ENCODE data around the gene NLGN1. TPM values are rescaled to one million over a fixed set of nuclear protein-coding genes. Genes with fewer than 3 reads are reported as not detected.

The NLGN1 gene
- total and polyA plus RNA-seq, 2 of the 8 experiments (the other 6 are each of a cell fraction or from before 2014, with no cell fraction given): 7.8 to 14.8 TPM

DNA sequence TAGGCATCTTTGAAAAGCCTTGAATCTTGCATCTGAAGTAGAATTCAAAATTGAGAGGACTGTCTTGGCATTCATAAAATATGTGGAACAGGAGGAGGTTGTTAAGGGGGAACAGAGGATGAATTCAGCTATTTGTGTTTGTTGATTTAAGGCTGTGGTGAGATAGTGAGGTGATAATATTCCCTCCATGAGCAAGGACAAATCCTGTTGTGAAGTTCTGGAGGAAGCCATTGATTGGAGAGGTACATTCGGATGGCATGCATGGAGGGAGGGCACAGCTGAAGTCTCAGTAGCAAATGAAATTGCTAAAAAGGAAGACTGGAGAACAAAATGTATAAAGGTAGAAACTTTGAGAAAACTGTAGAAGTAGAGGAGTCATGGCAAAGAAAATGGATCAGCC lies 443.8 kb downstream of the NLGN1 start:
- no peaks in the 10 kb centered on the region for H4K20me1 ChIP-seq (replicated peaks in 1 of 2; ENCODE audit: control insufficient read depth in 1 of 2, insufficient read depth in 2 of 2, low read length in 2 of 2)
- no peak overlapping the region for H2AK5ac ChIP-seq (ENCODE audit: low read depth, low read length)
- no peak overlapping the region for H2BK120ac ChIP-seq (replicated peaks; ENCODE audit: low read depth, low read length)
- POLR2A ChIA-PET (ENCODE audit: partially characterized antibody): interaction anchor here (0.5 kb wide), 1 partner anchor 22 kb away, joined by 3 read pairs; no protein-coding TSS in a partner anchor
- H3K18ac ChIP-seq (ENCODE audit: extremely low read depth, low read length): no peak overlapping the region
- no peak overlapping the region for H3K4me3 ChIP-seq (ENCODE audit: extremely low read depth in 1 of 4, insufficient read depth in 2 of 4, low read depth in 3 of 4, low read length in 4 of 4)
- H2BK5ac ChIP-seq (ENCODE audit: low read depth, low read length): no peak overlapping the region
- DNase-seq (ENCODE audit: low read depth in 1 of 2, low spot score in 2 of 2) (no peak), FAIRE-seq (no peak)
- no peak overlapping the region for H3K23ac ChIP-seq (ENCODE audit: insufficient read length)
- no peak overlapping the region for H3K9ac ChIP-seq (replicated peaks in 1 of 4; ENCODE audit: extremely low read depth in 1 of 4, low read depth in 3 of 4, low read length in 3 of 4)
- peaks cover 5 to 7% of the 10 kb centered on the region in 2 experiments; a peak in 2 of 4 replicates for H3K9me3 ChIP-seq (ENCODE audit: insufficient read depth in 2 of 2, low read depth in 1 of 2, low read length in 1 of 2)
- H2BK12ac ChIP-seq (ENCODE audit: low read depth, low read length): no peak overlapping the region
- no peak overlapping the region for H3K14ac ChIP-seq (ENCODE audit: insufficient read length)
- CTCF ChIA-PET (ENCODE audit: partially characterized antibody): no interaction called here
- no peaks in the 10 kb centered on the region for H3K27me3 ChIP-seq (replicated peaks in 1 of 4; ENCODE audit: control insufficient read depth in 3 of 4, extremely low read depth in 1 of 4, insufficient read depth in 3 of 4, low read length in 3 of 4)
- H2BK20ac ChIP-seq (ENCODE audit: low read length): no peak overlapping the region
- H3K27ac ChIP-seq (ENCODE audit: low read depth, low read length): no peak overlapping the region
- no peak overlapping the region for H4K5ac ChIP-seq (ENCODE audit: insufficient read length, low read depth, low read length)
- no peak overlapping the region for H3K4ac ChIP-seq (replicated peaks; ENCODE audit: insufficient read length, low read depth, low read length)
- H3K56ac ChIP-seq (replicated peaks; ENCODE audit: insufficient read length, low read depth, low read length): no peak overlapping the region
- H4K8ac ChIP-seq (ENCODE audit: extremely low read depth, insufficient read depth, low read length): no peak overlapping the region
- peaks cover 0 to 5% (median 0%) of the 10 kb centered on the region in 4 experiments; a peak in 1 of 7 replicates for H3K4me1 ChIP-seq (replicated peaks in 1 of 4; ENCODE audit: control insufficient read depth in 3 of 4, insufficient read depth in 4 of 4, low read length in 3 of 4)
- TF ChIP-seq POLR2AphosphoS5 (IDR thresholded peaks at IDR 0.05; ENCODE audit: low read depth, low read length) (no peak), TAF7 (optimal IDR thresholded peaks at IDR 0.05; ENCODE audit: borderline replicate concordance, low read depth, low read length) (no peak), NANOG (IDR thresholded peaks at IDR 0.05; ENCODE audit: insufficient read depth, low read depth, low read length, poor library complexity, severe bottlenecking) (no peak), KDM5A (IDR thresholded peaks at IDR 0.05; ENCODE audit: low read length) (no peak), YY1 (IDR thresholded peaks at IDR 0.05; ENCODE audit: low read depth, low read length) (no peak), FOSL1 (IDR thresholded peaks at IDR 0.05; ENCODE audit: insufficient read depth, low read depth, low read length) (no peak), TCF12 (IDR thresholded peaks at IDR 0.05; ENCODE audit: low read depth, low read length) (no peak), SUZ12 (IDR thresholded peaks at IDR 0.05; ENCODE audit: low read length) (no peak), CHD1 (IDR thresholded peaks at IDR 0.05; ENCODE audit: low read depth, low read length) (no peak)
- TF ChIP-seq, protein P1, sequence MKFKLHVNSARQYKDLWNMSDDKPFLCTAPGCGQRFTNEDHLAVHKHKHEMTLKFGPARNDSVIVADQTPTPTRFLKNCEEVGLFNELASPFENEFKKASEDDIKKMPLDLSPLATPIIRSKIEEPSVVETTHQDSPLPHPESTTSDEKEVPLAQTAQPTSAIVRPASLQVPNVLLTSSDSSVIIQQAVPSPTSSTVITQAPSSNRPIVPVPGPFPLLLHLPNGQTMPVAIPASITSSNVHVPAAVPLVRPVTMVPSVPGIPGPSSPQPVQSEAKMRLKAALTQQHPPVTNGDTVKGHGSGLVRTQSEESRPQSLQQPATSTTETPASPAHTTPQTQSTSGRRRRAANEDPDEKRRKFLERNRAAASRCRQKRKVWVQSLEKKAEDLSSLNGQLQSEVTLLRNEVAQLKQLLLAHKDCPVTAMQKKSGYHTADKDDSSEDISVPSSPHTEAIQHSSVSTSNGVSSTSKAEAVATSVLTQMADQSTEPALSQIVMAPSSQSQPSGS (IDR thresholded peaks at IDR 0.05; ENCODE audit: low read length): no peak
- TF ChIP-seq, protein P2, sequence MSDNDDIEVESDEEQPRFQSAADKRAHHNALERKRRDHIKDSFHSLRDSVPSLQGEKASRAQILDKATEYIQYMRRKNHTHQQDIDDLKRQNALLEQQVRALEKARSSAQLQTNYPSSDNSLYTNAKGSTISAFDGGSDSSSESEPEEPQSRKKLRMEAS (IDR thresholded peaks at IDR 0.05): no peak
- no peaks in the 10 kb centered on the region; the same call in 1 of the 2 replicates for H3K23me2 ChIP-seq (ENCODE audit: low read depth, low read length)
- no peaks in the 10 kb centered on the region for H3K79me1 ChIP-seq (ENCODE audit: low read depth, low read length)
- H4K91ac ChIP-seq (replicated peaks; ENCODE audit: insufficient read length, low read length): no peak overlapping the region
- H2BK15ac ChIP-seq (ENCODE audit: low read length): no peak overlapping the region
- WGBS, 2 experiments (ENCODE audit: extremely low coverage in 1 of 2, insufficient coverage in 1 of 2, insufficient read length in 1 of 2, insufficient replicate concordance in 2 of 2, low coverage in 1 of 2, low lambda C conversion rate in 2 of 2, missing lambda C conversion rate in 1 of 2): 67% methylated on average over 1 of the region's 1 CpG; no CpG with 5 or more reads in 1 of the 2 experiments
- H3K4me2 ChIP-seq (ENCODE audit: insufficient read depth in 1 of 2, low read depth in 2 of 2, low read length in 2 of 2): no peak overlapping the region
- no peak overlapping the region for H2AFZ ChIP-seq (ENCODE audit: low read length)
- no peaks in the 10 kb centered on the region for H3K36me3 ChIP-seq (ENCODE audit: control insufficient read depth in 2 of 4, insufficient read depth in 4 of 4, low read length in 3 of 4)
- no peaks in the 10 kb centered on the region for H3K79me2 ChIP-seq (ENCODE audit: control insufficient read depth in 1 of 2, insufficient read depth in 2 of 2, low read length in 2 of 2)
